Inferior parietal cortex (tissue), 1 donor: ENCODE data around the gene RABL2A.
"Not testable (repeated sequence)": the region's sequence is repeated elsewhere in the genome, so short reads cannot be mapped to it uniquely, and the experiment has no call there.

ENCODE experiments used
- DNase-seq: peaks from one replicate; pipeline ENCODE4 v3.0.0-alpha.2; 2016; ENCODE audit errors: extremely low spot score

The RABL2A gene

GRCh38 chr2:113685471-113685870, 58.4 kb downstream of the RABL2A start:
- DNase-seq, result no peak

GRCh38 chr2:113686537-113686936, 59.5 kb downstream of the RABL2A start:
- no peak for DNase-seq

- not testable (repeated sequence) for DNase-seq
Measured at GRCh38 chr2:113690871-113691270, 63.8 kb downstream of the RABL2A start.
